Mucosa of rectum (tissue), 2 donors: ENCODE data around the gene BIN1.

Experiments
- H3K27ac ChIP-seq, 2 donors: one replicate each; pipeline ENCODE4 v1.7.0; 2013; ENCODE audit warnings: inconsistent platforms in 2 of 2, low read depth in 2 of 2, low read length in 2 of 2
- H3K27me3 ChIP-seq, 2 donors: one replicate each; pipeline ENCODE4 v1.7.0; 2013; ENCODE audit warnings: low read length in 2 of 2; ENCODE audit not compliant: control insufficient read depth in 2 of 2, insufficient read depth in 2 of 2
- H3K36me3 ChIP-seq, 2 donors: one replicate each; pipeline ENCODE4 v1.7.0; 2013; ENCODE audit warnings: low read length in 2 of 2; ENCODE audit not compliant: control insufficient read depth in 2 of 2, insufficient read depth in 2 of 2
- H3K4me1 ChIP-seq, 2 donors: one replicate each; pipeline ENCODE4 v1.7.0; 2013; ENCODE audit warnings: low read length in 2 of 2, mild to moderate bottlenecking in 1 of 2; ENCODE audit not compliant: control insufficient read depth in 2 of 2, insufficient read depth in 2 of 2
- H3K4me3 ChIP-seq, 2 donors: one replicate each; pipeline ENCODE4 v1.7.0; 2013; ENCODE audit warnings: low read length in 2 of 2
- H3K9ac ChIP-seq, 2 donors: one replicate each; pipeline ENCODE4 v1.7.0; 2013; ENCODE audit warnings: low read length in 2 of 2, low read depth in 1 of 2, mild to moderate bottlenecking in 1 of 2
- H3K9me3 ChIP-seq, 2 donors: one replicate each; pipeline ENCODE4 v1.7.0; 2013; ENCODE audit warnings: low read length in 2 of 2; ENCODE audit not compliant: control insufficient read depth in 2 of 2
- donor health status: healthy.
- donor health status: Normal muscosa, but diverticular disease.

Gene BIN1

DNA sequence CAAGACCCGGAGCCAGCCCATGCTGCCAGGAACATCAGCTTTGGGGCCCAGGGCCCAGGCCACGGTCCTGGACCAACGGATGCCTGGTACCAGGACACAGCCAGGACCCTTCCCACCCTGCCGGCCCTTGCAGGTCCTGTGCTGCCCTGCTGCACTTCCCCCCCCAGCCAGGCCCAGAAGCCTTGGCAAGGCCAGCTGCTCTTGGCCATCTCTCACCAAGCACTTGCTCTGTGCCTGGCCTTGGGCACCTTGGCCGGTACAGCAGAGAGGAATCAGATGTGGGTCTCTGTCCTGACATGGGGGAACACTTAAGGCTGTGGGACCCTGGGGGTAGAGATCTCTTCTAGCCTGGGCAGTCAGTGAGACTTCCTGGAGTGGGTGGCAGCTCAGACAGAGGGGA, 28.9 kb downstream of the BIN1 start:
- Histone ChIP-seq H3K4me1 (peaks cover 20 to 28% of the 10 kb centered on the region in 2 donors), H3K4me3 (no peak overlapping the region), H3K9me3 (no peaks in the 10 kb centered on the region), H3K36me3 (no peaks in the 10 kb centered on the region), H3K9ac (no peak overlapping the region), H3K27ac (no peak overlapping the region), H3K27me3 (no peaks in the 10 kb centered on the region)

DNA sequence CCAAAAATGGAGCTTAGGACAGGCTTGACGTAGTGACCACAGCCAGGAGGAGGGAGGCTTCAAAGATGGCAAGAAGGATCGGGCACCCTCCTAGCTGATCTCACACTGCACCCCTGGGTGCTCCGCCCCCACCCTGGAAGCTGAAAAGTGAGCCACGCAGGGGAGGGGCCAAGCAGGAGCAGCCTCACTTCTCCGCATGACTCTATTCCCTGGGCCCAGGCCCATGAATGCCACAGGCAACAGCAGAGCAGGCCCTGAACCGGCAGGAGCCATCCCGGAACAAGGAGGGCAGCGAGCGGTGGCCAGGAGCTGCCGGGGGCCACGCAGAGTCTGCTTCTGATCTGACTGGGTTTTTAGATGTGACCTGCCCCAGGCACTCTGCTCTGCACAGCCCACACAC, 30.0 kb downstream of the BIN1 start:
- Histone ChIP-seq H3K27ac (no peak overlapping the region), H3K4me3 (no peak overlapping the region), H3K27me3 (no peaks in the 10 kb centered on the region), H3K9ac (no peak overlapping the region), H3K4me1 (peaks cover 14 to 24% of the 10 kb centered on the region in 2 donors), H3K36me3 (no peaks in the 10 kb centered on the region), H3K9me3 (no peaks in the 10 kb centered on the region)

DNA sequence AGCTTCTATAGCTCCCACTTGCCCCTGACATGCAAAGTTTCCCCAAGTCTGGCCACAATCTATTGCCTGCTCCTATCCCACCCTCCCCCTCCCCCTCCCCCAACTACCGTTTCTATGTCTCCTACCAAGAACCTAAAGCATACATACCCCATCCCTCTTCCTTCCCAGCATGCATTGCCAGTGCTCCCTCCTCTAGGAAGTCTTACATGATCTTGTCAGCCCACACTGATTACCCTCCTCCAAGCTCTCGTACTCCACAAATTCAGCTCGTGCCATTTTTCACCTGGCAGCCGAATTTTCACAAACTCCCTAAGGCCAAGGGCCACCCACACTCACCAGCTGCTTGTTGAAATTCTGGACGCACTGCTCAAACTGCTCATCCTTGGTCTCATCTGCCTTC, 30.7 kb downstream of the BIN1 start:
- Histone ChIP-seq H3K4me3 (no peak overlapping the region), H3K27me3 (no peaks in the 10 kb centered on the region), H3K9ac (no peak overlapping the region), H3K9me3 (no peaks in the 10 kb centered on the region), H3K36me3 (no peaks in the 10 kb centered on the region), H3K4me1 (peaks cover 13 to 18% of the 10 kb centered on the region in 2 donors), H3K27ac (no peak overlapping the region)

DNA sequence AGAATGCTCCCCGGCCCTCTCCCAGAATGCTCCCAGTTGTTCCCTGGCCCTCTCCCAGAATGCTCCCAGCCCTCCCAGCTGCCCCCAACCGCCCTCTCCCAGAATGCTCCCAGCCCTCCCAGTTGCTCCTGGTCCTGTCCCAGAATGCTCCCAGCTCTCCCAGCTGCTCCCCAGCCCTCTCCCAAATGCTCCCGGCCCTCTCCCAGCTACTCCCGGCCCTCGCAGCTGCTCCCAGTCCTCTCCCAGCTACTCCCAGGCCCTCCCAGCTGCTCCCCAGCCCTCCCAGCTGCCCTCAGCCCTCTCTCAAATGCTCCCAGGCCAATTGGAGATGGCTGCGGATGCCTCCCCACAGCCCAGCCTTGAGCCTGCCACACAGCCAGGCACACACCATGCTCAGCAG, 31.1 kb downstream of the BIN1 start:
- Histone ChIP-seq H3K4me1 (peaks cover 9 to 13% of the 10 kb centered on the region in 2 donors), H3K9me3 (no peaks in the 10 kb centered on the region), H3K4me3 (no peak overlapping the region), H3K9ac (no peak overlapping the region), H3K36me3 (peaks cover 0 to 1% of the 10 kb centered on the region in 2 donors), H3K27ac (no peak overlapping the region), H3K27me3 (no peaks in the 10 kb centered on the region)

DNA sequence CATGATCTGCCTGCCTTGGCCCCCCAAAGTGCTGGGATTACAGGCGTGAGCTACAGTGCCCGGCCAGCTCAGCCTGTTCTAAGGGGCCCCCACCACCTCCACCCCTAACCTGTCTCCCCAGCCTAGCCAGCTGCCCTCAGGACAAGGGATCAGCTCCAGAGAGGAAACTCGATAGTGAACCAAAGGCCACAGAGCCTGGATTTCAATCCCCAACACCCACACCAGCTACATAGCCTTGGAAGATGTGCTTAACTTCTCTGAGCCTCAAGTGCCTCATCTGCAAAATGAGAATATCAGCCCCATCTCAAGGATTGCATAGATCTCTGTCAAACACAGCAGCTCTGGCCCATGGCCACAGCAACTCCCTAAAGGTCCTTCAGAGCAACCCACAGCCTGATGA, 32.0 kb downstream of the BIN1 start:
- Histone ChIP-seq H3K9ac (no peak overlapping the region), H3K9me3 (no peaks in the 10 kb centered on the region), H3K4me3 (no peak overlapping the region), H3K36me3 (peaks cover 0 to 6% of the 10 kb centered on the region in 2 donors), H3K27ac (no peak overlapping the region), H3K27me3 (no peaks in the 10 kb centered on the region), H3K4me1 (peaks cover 4 to 5% of the 10 kb centered on the region in 2 donors)

DNA sequence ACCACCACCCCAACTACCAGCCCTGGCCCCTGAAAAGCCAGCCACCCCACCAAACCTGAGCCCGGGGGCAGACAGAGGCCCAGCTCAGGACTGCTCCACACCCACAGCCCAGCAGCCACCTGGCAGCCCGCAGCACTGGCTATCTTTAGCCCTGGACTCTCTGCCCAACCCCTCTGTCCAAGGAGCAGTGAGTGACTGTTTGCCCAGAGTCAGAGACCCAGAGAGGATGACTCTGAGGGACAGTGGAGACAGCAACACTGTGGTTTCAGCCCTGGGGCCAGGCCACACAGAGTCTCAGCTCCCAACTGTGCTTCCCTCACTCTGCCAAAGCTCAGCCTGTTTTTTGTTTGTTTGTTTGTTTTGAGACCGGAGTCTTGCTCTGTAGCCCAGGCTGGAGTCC, 32.6 kb downstream of the BIN1 start:
- Histone ChIP-seq H3K9me3 (no peaks in the 10 kb centered on the region), H3K9ac (no peak overlapping the region), H3K4me1 (peaks cover 0 to 2% of the 10 kb centered on the region in 2 donors), H3K36me3 (peaks cover 0 to 11% of the 10 kb centered on the region in 2 donors), H3K4me3 (no peak overlapping the region), H3K27me3 (no peaks in the 10 kb centered on the region), H3K27ac (no peak overlapping the region)

DNA sequence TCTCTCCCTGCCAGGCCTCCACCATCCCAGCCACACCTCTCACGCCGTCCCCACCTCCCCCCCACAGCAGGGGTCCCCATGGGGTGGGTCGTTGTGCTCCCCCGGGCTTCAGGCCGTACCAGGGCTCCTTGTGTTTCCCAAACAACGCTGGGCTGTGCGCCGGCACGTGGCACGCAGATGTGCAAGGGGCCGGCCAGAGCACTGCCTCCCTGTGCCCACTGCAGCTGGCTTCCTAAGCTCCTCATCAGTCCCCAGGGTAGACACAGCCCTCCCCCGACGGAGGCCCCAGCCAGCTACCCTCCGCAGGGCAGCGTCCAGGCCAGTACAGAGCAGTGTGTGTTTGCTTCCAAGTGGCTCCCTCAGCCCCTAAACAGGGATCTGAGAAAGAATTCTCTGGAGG, 34.0 kb downstream of the BIN1 start:
- Histone ChIP-seq H3K4me3 (no peak overlapping the region), H3K27me3 (no peaks in the 10 kb centered on the region), H3K36me3 (peaks cover 3 to 12% of the 10 kb centered on the region in 2 donors), H3K9me3 (no peaks in the 10 kb centered on the region), H3K27ac (no peak overlapping the region), H3K9ac (no peak overlapping the region), H3K4me1 (peaks cover under 1% of the 10 kb centered on the region in 2 donors)

DNA sequence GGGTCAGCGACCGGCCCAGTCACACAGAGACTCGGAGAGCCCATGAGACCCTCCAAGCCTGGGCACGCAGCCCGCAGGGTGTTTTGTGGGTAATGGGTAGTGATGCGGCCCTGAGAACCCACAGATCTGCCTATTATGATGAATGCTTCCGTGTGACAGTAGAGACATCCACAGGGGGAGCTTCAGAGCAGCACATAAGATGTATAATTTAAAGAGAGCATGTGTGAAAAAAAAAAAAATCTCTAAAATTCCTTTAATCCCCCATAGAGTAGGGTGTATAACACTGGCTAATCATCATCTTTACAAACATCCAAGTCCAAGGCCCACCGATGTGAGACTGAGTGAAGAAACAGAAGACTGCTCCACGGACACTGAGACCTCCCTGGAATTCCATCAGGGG, 34.6 kb downstream of the BIN1 start:
- Histone ChIP-seq H3K36me3 (peaks cover 3 to 12% of the 10 kb centered on the region in 2 donors), H3K27ac (no peak overlapping the region), H3K9ac (no peak overlapping the region)

DNA sequence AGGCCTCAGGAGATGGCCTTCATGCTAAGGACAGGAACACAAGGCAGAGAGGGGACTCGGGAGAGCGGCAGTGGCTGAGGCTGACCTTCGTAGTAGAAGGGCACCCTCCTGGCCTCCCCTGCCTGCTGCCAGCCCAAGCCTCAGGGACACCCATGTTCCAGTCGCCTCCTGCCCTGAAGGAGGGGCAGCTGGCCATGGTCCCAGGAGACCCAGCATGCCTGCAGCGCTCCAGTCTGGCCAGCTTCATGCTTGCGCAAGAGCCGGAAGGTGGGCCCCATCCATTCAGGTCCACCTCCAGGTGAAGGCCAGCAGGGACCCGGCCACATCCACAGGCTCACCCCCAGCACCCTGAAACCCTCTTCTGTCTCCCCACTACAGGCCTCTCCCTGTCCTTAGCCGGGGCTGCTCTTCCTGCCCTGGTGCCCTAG, 35.0 kb downstream of the BIN1 start:
- Histone ChIP-seq H3K27me3 (no peaks in the 10 kb centered on the region), H3K4me3 (no peak overlapping the region), H3K9ac (no peak overlapping the region), H3K36me3 (peaks cover 3 to 12% of the 10 kb centered on the region in 2 donors), H3K4me1 (peaks cover 5 to 6% of the 10 kb centered on the region in 2 donors), H3K27ac (no peak overlapping the region), H3K9me3 (no peaks in the 10 kb centered on the region)

More for the DNA sequence above, 34.6 kb downstream of the BIN1 start:
- Histone ChIP-seq H3K9me3 (no peaks in the 10 kb centered on the region), H3K4me3 (no peak overlapping the region), H3K4me1 (peaks cover 5 to 6% of the 10 kb centered on the region in 2 donors), H3K27me3 (no peaks in the 10 kb centered on the region)

DNA sequence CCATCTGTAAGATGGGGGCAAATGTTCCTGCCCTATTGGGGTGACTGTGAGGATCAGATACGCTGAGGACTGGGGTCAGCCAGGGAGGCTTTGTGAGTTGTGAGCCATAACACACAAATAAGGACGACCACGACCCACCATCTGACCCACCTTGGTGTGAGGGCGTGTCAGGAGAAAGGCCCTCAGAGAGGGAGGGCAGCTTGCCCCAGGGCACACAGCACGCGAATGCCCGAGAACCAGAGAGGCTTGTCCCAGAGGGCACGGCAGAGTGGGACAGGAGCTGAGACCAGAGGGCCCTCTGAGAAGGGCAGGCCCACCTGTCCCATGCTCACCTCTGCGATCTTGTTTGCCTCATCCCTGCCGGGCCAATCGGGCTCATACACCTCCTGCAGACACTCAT, 36.7 kb downstream of the BIN1 start:
- Histone ChIP-seq H3K27me3 (no peaks in the 10 kb centered on the region), H3K27ac (no peak overlapping the region), H3K9me3 (no peaks in the 10 kb centered on the region), H3K4me3 (no peak overlapping the region), H3K36me3 (peaks cover 3 to 12% of the 10 kb centered on the region in 2 donors), H3K4me1 (peaks cover 11% of the 10 kb centered on the region in 2 donors), H3K9ac (no peak overlapping the region)

DNA sequence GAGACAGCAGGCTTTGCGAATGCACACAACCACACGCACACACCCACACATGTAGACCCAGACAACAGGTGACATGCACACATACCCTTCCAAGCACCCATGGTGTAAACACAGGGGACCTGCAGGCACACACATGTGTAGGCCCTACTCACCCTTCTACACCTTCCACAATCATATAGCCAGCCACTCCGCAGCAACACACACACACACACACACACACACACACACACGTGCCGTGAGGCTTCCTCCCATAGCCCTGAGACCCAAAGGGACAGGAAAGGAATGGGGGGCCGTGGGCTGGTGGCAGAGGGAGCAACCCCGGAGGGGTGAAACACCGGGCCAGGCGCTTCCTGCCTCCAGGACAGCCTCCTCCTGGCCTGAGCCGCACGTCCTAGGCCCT, 37.4 kb downstream of the BIN1 start:
- Histone ChIP-seq H3K27ac (no peak overlapping the region), H3K4me1 (peaks cover 17 to 18% of the 10 kb centered on the region in 2 donors), H3K9ac (no peak overlapping the region), H3K36me3 (peaks cover 3 to 12% of the 10 kb centered on the region in 2 donors), H3K4me3 (no peak overlapping the region), H3K27me3 (no peaks in the 10 kb centered on the region), H3K9me3 (no peaks in the 10 kb centered on the region)
